ENCODE results near the gene CCDC179. TPM values are rescaled to one million over a fixed set of nuclear protein-coding genes. Genes with fewer than 3 reads are reported as not detected.

Gene CCDC179
- not detected for polyA plus RNA-seq (2012; ENCODE audit: low read depth, missing spikeins)

DNA sequence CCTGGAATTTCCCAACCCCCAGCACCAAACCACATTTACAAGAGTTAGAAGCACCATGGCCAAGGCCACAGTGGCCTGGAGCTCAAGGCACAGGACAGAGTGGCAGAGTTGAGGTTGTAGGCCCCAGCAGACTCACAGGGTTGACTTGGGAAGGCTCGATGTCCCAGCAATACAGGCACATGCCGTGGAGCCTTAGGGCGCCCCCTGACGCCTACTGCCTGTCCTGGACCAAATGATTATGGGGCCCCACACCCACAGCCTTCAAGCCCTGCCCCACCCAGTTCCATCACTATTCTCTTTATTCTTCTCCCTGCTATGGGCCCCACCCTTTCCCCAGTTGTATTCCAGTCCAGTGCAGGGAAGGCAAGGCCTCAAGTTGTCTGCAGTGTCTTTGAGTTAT is at the start of gene CCDC179:
Gene CCDC179 (minus strand): TSS at position 234 of the 400 bp plus-strand sequence. CDS start 53 bp downstream, at position 181.
- FAIRE-seq, result no peak
- TF ChIP-seq SPI1 (IDR thresholded peaks at IDR 0.05; ENCODE audit: low read depth, low read length) (no peak), POLR2AphosphoS5 (IDR thresholded peaks at IDR 0.05; ENCODE audit: low read depth, low read length) (no peak), POU2F2 (IDR thresholded peaks at IDR 0.05; ENCODE audit: low read depth, low read length) (no peak), TAF1 (IDR thresholded peaks at IDR 0.05; ENCODE audit: low read depth, low read length) (no peak), POLR2A (IDR thresholded peaks at IDR 0.05; ENCODE audit: low read depth, low read length) (no peak), PAX5 (IDR thresholded peaks at IDR 0.05; ENCODE audit: insufficient read depth, low read length, severe bottlenecking) (no peak)
- no peak for DNase-seq (ENCODE audit: insufficient read length, low spot score)

DNA sequence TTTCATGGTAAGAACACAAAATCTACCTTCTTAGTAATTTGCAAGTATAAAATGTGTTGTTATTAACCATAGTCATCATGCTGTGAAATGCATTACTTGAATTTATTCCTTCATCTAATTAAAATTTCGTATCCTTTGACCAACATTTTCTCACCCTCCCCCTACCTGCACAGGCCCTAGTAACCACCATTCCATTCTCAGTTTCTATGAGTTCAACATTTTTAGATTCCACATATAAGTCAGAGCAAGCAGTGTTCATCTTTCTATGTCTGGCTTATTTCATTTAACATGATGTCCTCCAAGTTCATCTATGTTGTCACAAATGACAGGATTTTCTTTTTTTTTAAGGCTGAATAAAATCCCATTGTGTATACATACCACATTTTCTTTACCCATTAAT is 43.5 kb upstream of the CCDC179 start:
- DNase-seq (ENCODE audit: insufficient read length, low spot score) (no peak), FAIRE-seq (no peak)
- TF ChIP-seq SPI1 (IDR thresholded peaks at IDR 0.05; ENCODE audit: low read depth, low read length) (no peak), TAF1 (IDR thresholded peaks at IDR 0.05; ENCODE audit: low read depth, low read length) (no peak), POU2F2 (IDR thresholded peaks at IDR 0.05; ENCODE audit: low read depth, low read length) (no peak), POLR2A (IDR thresholded peaks at IDR 0.05; ENCODE audit: low read depth, low read length) (no peak), POLR2AphosphoS5 (IDR thresholded peaks at IDR 0.05; ENCODE audit: low read depth, low read length) (no peak), PAX5 (IDR thresholded peaks at IDR 0.05; ENCODE audit: insufficient read depth, low read length, severe bottlenecking) (no peak)

- no peak for TF ChIP-seq POU2F2 (IDR thresholded peaks at IDR 0.05; ENCODE audit: low read depth, low read length)
- no peak for TF ChIP-seq POLR2A (IDR thresholded peaks at IDR 0.05; ENCODE audit: low read depth, low read length)
- no peak for TF ChIP-seq SPI1 (IDR thresholded peaks at IDR 0.05; ENCODE audit: low read depth, low read length)
- TF ChIP-seq TAF1 (IDR thresholded peaks at IDR 0.05; ENCODE audit: low read depth, low read length), result no peak
- no peak for TF ChIP-seq POLR2AphosphoS5 (IDR thresholded peaks at IDR 0.05; ENCODE audit: low read depth, low read length)
- TF ChIP-seq PAX5 (IDR thresholded peaks at IDR 0.05; ENCODE audit: insufficient read depth, low read length, severe bottlenecking), result no peak
- no peak for FAIRE-seq
- no peak for DNase-seq (ENCODE audit: insufficient read length, low spot score)
Observed at GRCh38 chr11:22901603-22902002, 41.3 kb upstream of the CCDC179 start.

DNA sequence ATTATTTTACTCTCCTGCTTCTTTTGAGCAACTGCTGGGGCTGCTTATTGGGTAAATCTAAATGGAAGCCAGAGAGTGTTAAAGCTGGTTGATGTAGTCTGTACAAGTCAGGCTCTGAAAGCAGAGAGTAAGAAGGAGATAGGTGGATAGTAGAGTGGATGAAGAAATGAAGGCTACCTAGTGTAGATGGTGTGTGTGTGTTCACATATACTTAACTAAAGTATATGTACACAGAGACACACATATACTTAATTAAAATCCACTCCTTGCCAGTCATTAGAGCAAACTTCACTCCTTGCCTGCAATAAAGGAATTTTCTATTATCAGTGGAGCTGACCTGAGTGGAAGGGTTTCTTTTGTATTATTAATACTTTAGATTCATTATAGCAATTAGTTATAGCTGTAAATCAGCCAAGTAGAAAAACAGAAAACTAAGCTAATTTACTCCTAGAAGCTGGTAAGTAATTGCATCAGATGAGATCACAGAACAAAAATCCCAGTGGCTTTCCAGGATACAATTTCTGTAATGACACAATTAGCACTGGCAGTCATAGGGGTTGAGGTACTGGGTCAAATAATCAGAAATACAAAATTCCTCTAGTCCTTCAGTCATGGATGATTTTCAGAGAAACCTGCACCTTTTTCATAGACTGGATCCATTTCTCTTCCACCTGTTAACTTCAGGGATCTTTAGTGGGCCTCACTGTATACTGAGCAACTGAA is 40.7 kb upstream of the CCDC179 start:
- no peak for TF ChIP-seq SPI1 (IDR thresholded peaks at IDR 0.05; ENCODE audit: low read depth, low read length)
- TF ChIP-seq POLR2AphosphoS5 (IDR thresholded peaks at IDR 0.05; ENCODE audit: low read depth, low read length), result no peak
- no peak for TF ChIP-seq POU2F2 (IDR thresholded peaks at IDR 0.05; ENCODE audit: low read depth, low read length)
- TF ChIP-seq TAF1 (IDR thresholded peaks at IDR 0.05; ENCODE audit: low read depth, low read length), result no peak
- FAIRE-seq (no peak), DNase-seq (ENCODE audit: insufficient read length, low spot score) (no peak)

DNA sequence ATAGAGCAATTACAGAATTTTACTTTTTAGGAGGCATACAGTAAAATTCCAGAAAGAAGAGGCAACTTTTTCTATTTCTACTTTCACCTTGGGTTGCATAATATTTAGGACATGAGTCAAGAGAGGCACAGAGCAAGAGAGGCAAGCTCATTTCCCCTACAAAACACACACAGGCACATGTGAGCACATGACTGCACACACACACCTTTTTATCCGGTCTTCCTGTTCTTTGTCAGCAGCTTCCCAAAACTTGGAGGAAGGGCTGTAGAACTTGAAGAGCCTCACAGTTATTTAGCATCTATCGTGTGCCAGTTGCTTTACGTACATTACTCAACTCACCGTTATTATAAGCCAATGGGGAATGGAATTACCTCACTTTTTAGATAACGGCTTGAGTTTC is 37.8 kb upstream of the CCDC179 start:
- DNase-seq (ENCODE audit: insufficient read length, low spot score) (no peak), FAIRE-seq (no peak)
- TF ChIP-seq SPI1 (IDR thresholded peaks at IDR 0.05; ENCODE audit: low read depth, low read length), result no peak
- TF ChIP-seq TAF1 (IDR thresholded peaks at IDR 0.05; ENCODE audit: low read depth, low read length), result no peak
- no peak for TF ChIP-seq POLR2AphosphoS5 (IDR thresholded peaks at IDR 0.05; ENCODE audit: low read depth, low read length)
- TF ChIP-seq POU2F2 (IDR thresholded peaks at IDR 0.05; ENCODE audit: low read depth, low read length), result no peak
- no peak for TF ChIP-seq POLR2A (IDR thresholded peaks at IDR 0.05; ENCODE audit: low read depth, low read length)
- no peak for TF ChIP-seq PAX5 (IDR thresholded peaks at IDR 0.05; ENCODE audit: insufficient read depth, low read length, severe bottlenecking)

- FAIRE-seq (no peak), DNase-seq (ENCODE audit: insufficient read length, low spot score) (no peak)
- TF ChIP-seq POLR2A (IDR thresholded peaks at IDR 0.05; ENCODE audit: low read depth, low read length) (no peak), POLR2AphosphoS5 (IDR thresholded peaks at IDR 0.05; ENCODE audit: low read depth, low read length) (no peak), POU2F2 (IDR thresholded peaks at IDR 0.05; ENCODE audit: low read depth, low read length) (no peak), TAF1 (IDR thresholded peaks at IDR 0.05; ENCODE audit: low read depth, low read length) (no peak)
Observed at GRCh38 chr11:22890227-22890626, 30.0 kb upstream of the CCDC179 start.

GRCh38 chr11:22884217-22884616 is 23.9 kb upstream of the CCDC179 start:
- DNase-seq (ENCODE audit: insufficient read length, low spot score) (no peak), FAIRE-seq (no peak)
- no peak for TF ChIP-seq SPI1 (IDR thresholded peaks at IDR 0.05; ENCODE audit: low read depth, low read length)
- TF ChIP-seq POU2F2 (IDR thresholded peaks at IDR 0.05; ENCODE audit: low read depth, low read length), result no peak
- no peak for TF ChIP-seq POLR2AphosphoS5 (IDR thresholded peaks at IDR 0.05; ENCODE audit: low read depth, low read length)
- no peak for TF ChIP-seq PAX5 (IDR thresholded peaks at IDR 0.05; ENCODE audit: insufficient read depth, low read length, severe bottlenecking)
- TF ChIP-seq TAF1 (IDR thresholded peaks at IDR 0.05; ENCODE audit: low read depth, low read length), result no peak
- no peak for TF ChIP-seq POLR2A (IDR thresholded peaks at IDR 0.05; ENCODE audit: low read depth, low read length)

DNA sequence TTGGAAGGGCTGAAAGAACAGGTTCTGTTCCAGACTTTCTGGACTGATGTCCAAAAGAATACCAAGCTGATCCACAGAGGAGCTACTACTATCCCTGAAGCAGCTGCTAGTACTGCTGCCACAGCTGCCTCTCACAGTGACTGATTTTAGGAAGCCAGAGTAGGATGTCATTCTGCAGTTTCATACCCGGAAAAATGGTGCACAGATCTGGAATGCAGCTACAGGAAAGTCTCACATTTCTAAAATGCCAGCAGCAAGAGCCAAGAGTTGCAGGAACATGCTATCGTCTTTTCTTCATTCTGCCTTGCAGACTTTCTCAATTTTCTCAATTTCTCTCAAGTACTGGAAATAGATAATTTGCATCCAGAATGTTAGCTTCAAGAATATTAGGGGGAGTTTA is 19.4 kb upstream of the CCDC179 start:
- FAIRE-seq (no peak), DNase-seq (ENCODE audit: insufficient read length, low spot score) (no peak)
- TF ChIP-seq POLR2AphosphoS5 (IDR thresholded peaks at IDR 0.05; ENCODE audit: low read depth, low read length) (no peak), SPI1 (IDR thresholded peaks at IDR 0.05; ENCODE audit: low read depth, low read length) (no peak), POLR2A (IDR thresholded peaks at IDR 0.05; ENCODE audit: low read depth, low read length) (no peak), TAF1 (IDR thresholded peaks at IDR 0.05; ENCODE audit: low read depth, low read length) (no peak), POU2F2 (IDR thresholded peaks at IDR 0.05; ENCODE audit: low read depth, low read length) (no peak), PAX5 (IDR thresholded peaks at IDR 0.05; ENCODE audit: insufficient read depth, low read length, severe bottlenecking) (no peak)

- TF ChIP-seq POLR2A (IDR thresholded peaks at IDR 0.05; ENCODE audit: low read depth, low read length) (no peak), PAX5 (IDR thresholded peaks at IDR 0.05; ENCODE audit: insufficient read depth, low read length, severe bottlenecking) (no peak), POU2F2 (IDR thresholded peaks at IDR 0.05; ENCODE audit: low read depth, low read length) (no peak), TAF1 (IDR thresholded peaks at IDR 0.05; ENCODE audit: low read depth, low read length) (no peak), POLR2AphosphoS5 (IDR thresholded peaks at IDR 0.05; ENCODE audit: low read depth, low read length) (no peak), SPI1 (IDR thresholded peaks at IDR 0.05; ENCODE audit: low read depth, low read length) (no peak)
- no peak for DNase-seq (ENCODE audit: insufficient read length, low spot score)
- FAIRE-seq, result no peak
Observed at GRCh38 chr11:22878604-22879003, 18.3 kb upstream of the CCDC179 start.

DNA sequence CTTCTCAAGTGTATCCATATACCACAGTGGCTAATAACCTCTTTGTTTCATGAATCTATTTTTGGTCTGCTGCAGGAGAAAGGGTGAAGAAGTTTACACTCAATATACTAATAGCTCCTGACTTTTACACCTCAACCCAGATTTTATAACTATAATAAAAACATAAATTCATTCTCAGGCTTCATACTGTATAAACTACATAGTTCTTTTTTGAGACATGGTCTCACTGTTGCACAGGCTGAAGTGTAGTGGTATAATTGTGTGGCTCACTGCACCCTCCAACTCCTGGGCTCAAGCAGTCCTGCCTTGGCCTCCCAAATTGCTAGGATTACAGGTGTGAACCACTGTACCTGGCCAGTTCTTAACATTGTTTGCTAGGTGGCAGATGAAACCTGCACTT is 17.8 kb upstream of the CCDC179 start:
- TF ChIP-seq TAF1 (IDR thresholded peaks at IDR 0.05; ENCODE audit: low read depth, low read length), result no peak
- FAIRE-seq, result no peak
- DNase-seq (ENCODE audit: insufficient read length, low spot score), result no peak
